Epithelial cell of proximal tubule (primary cell): ENCODE results near the gene CHD6. TPM values are rescaled to one million over a fixed set of nuclear protein-coding genes. Genes with fewer than 3 reads are reported as not detected.

ENCODE experiments used
- DNase-seq: peaks from one replicate; pipeline ENCODE4 v3.0.0-alpha.2; 2011; ENCODE audit warnings: low read depth
- H3K4me3 ChIP-seq: 2 replicates; pipeline ENCODE4 v1.5.1; 2011; ENCODE audit warnings: low read depth, mild to moderate bottlenecking, low read length
- total RNA-seq: library from RNA; depleted of rRNA; stranded (reverse); fragments of >200 nt; gene quantifications from 2 replicates; pipeline ENCODE4 v1.2.3, GENCODE V29; 2015
- TF ChIP-seq, protein P1 (sequence below): conservative IDR thresholded peaks from 2 replicates; pipeline ENCODE4 v1.5.1; 2012; ENCODE audit warnings: low read depth, mild to moderate bottlenecking, low read length

The CHD6 gene
- total RNA-seq, 1 donor from 2014 or later = 22.3 TPM

DNA sequence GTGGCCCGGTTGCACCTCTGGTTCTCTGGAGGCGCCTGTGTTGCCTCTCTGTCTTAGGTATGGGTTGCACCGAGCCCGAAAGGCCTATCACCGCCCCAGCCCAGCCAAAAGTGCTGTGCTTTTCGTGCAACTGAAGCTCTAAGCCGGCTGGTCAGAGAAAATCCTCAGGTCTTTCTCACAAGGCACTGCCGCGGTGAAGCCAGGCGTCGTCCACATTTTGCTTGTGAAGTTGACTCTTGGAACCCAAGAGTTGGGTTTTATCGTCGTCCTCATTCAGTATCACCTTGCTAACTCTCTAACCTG is 250.8 kb downstream of the CHD6 start:
- no peak overlapping the region for H3K4me3 ChIP-seq
- TF ChIP-seq, protein P1, sequence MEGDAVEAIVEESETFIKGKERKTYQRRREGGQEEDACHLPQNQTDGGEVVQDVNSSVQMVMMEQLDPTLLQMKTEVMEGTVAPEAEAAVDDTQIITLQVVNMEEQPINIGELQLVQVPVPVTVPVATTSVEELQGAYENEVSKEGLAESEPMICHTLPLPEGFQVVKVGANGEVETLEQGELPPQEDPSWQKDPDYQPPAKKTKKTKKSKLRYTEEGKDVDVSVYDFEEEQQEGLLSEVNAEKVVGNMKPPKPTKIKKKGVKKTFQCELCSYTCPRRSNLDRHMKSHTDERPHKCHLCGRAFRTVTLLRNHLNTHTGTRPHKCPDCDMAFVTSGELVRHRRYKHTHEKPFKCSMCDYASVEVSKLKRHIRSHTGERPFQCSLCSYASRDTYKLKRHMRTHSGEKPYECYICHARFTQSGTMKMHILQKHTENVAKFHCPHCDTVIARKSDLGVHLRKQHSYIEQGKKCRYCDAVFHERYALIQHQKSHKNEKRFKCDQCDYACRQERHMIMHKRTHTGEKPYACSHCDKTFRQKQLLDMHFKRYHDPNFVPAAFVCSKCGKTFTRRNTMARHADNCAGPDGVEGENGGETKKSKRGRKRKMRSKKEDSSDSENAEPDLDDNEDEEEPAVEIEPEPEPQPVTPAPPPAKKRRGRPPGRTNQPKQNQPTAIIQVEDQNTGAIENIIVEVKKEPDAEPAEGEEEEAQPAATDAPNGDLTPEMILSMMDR = no peak
- no peak for DNase-seq

DNA sequence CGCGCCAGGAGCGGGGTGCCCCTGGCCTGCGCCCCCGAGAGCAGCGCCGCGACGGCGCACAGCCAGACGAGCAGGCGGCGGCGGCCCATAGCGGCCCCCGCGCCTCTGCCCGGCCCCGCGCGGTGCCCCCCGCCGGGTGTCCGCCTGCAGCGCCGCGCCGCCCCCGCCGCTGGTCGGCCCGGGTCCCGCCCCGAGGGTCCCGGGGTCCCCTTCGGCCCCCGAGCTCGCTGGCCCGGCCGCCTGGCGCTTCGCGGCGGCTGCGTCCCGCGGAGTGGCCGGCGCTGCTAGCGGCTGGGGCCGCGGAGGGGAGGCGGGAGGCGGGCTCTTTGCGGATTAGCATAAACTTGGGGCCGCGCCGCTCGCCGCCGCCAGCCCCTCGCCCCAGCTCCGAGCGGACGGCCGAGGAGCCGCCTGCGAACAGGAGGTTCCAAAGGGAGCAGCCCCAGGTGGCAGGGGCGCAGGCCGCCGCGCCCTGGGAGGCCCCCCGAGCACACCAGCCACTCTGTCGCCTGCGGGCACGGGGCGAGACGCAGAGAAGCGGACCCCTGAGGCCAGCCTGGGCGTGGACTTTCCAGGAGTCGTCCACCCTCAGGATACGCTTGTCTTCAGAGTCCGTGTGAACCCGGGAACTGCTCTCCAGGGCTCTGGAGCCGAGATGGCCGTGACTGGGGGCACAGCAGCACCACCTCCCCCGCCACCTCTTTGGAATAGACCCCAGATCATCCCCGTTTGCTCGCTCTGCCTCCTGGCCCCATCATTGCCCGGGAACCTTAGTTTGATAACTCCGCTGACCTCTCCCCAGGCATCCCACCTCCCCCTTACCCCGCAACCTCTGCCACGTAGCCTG is 251.4 kb downstream of the CHD6 start, which contains the start of gene EMILIN3:
Gene EMILIN3 (minus strand): TSS at position 273 of the 847 bp plus-strand sequence. CDS start 184 bp downstream, at position 89.
- no peak within 1 kb of the TSS for H3K4me3 ChIP-seq
- no peak for DNase-seq
- TF ChIP-seq, protein P1 = no peak

DNA sequence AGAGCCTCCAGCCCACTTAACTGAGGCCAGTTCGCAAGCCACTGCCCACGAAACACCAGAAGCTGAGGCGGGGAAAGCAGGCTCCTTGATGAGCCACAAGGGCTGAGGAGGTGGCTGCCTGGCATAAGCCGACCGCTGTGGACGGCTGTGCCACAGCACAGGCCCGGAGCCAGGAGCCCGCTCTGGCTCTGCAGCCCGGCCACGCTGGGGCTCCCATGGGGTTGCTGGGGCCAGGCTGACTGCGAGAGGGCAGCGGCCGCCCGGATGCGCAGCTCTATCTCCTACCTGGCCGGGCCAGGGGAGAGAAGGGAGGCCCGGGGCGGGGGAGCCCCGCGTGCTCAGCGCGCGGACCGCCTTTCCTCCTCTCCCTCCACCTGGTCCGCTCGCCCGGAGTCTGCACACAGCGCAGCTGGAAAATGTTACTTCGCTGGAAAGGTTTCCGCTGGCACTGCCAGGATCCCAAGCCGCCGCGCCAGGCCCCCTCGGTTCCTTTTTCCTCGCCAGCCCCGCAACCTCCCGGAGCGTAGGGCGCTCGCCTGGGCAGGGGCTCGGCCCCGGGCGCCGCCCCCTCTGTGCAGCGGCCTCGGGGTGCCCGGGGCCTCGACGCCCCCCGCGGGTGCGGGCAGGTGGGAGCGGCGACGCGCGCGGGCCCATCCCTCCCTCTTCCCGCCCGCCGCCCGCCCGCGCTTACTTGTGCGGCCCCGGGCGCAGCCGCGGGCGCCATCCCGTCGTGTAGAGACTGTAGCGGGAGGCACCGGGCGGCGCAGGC is 252.2 kb downstream of the CHD6 start:
- no peak for DNase-seq
- TF ChIP-seq, protein P1 = no peak
- no peak overlapping the region for H3K4me3 ChIP-seq

DNA sequence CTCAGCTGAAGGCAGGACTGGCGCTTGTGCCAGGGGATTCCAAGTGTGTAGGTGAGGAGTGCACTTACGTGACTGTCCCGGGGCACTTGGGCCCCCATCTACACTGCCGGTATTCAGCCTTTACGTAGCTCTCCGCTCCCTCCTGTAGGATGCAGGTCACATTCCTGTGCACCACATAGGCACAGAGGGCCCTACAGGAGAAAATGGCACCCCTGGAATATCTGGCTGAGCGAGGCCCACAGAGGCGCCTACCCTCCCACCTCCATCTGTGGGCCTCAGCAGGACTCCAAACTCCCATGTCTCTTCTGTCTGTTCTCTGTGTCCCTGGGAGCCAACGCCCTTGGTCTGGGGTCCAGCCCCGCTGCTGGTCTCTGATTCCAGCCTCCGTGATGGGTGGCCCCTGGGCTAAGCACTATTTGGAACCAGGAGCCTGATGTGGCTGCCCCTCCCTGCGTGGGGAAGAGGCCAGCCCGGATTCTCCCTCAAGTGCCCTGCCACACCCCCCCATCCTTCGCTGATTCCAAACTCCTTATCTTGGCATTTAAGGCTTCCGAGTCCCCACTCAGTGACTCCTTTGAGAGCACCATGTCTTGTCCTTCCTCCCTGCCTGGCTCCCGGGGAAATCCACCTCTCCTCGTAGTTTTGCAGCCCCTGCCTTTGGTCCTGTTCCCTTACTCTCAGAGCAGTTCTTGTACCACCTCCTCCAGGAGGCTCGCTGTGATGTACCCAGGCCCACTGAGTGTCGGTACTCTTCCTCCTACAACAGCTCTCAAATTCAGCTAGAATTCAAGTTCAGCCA is 253.0 kb downstream of the CHD6 start:
- TF ChIP-seq, protein P1 = no peak
- no peak overlapping the region for H3K4me3 ChIP-seq
- no peak for DNase-seq

GRCh38 chr20:41364236-41364855 is 253.8 kb downstream of the CHD6 start:
- TF ChIP-seq, protein P1 = no peak

DNA sequence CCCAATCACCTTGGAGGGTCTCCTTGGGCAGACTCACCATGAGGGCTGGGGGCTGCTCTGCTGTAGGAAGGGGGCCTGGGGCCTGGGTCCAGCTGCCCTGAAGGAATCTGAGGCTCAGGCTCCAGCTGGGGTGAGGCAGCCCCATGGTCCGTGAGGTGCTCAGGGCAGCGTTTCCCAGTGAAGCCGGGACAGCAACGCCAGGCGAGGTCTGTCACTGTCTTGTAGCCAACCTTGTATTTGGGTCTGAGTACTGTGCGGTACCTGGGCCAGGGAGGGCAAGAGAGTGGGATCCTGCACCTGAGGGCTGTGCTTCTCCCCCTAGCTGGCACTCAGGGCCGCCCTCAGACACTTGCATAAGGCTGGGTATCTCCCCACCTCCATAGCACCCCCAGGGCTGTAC is 254.6 kb downstream of the CHD6 start:
- H3K4me3 ChIP-seq = no peak overlapping the region
- DNase-seq = no peak
- TF ChIP-seq, protein P1 = no peak

More at GRCh38 chr20:41364236-41364855, 253.8 kb downstream of the CHD6 start:
- no peak overlapping the region for H3K4me3 ChIP-seq
- DNase-seq = no peak
